Measurements from ENCODE around the gene ZNF579. TPM values are rescaled to one million over a fixed set of nuclear protein-coding genes. Genes with fewer than 3 reads are reported as not detected.

ZNF579 gene
- total and polyA plus RNA-seq, 9 of the 15 experiments (the other 6 are each of a cell fraction or from before 2014, with no cell fraction given) = 0.06 to 15.9 (median 1.6) TPM

DNA sequence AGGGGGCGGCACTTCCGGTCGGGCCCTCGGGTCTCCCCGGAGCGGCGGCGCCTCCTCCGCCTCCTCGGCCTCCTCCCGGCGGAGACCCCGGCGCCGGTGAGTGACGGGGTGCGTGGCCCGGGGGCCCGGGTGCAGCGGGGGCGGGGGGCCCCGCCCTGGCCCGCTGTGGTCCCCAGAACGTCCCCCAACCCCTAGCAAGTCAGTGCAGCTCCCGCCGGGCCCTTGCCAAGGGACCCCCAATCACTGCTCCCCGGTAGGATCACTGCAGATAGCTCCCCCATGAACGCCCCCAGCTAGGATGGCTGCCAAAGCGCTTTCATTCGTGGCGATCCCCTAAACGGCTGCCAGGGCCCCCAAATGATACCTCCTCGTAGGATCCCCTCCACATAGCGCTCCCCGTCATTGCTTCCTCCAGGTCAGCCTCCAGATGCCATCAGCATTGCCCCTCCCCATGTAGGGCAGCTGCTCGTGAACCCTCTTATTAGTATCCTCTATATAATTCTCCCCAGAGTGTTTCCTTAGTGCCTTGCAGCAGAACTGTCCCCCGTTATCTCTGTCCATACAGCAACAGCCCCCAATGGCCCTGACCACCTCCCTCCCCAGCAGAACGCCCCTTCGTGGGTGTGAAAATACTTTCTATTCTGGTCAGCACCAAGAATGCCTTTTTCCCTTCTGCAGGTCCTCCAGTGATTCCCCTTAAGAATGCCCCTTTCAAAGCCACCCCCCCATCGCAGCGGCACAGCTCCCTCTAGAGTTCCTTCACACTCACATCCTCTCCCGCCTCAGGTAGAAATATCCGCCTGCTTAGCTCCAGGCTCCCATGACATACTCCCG, 25.2 kb upstream of the ZNF579 start, which contains the start of gene ZNF865 (continued):
- peak; percentile 14 for TF ChIP-seq TAF1 (IDR thresholded peaks at IDR 0.05; ENCODE audit: control insufficient read depth, extremely low read depth, insufficient read depth, low read length, severe bottlenecking)
- TF ChIP-seq, protein P1, sequence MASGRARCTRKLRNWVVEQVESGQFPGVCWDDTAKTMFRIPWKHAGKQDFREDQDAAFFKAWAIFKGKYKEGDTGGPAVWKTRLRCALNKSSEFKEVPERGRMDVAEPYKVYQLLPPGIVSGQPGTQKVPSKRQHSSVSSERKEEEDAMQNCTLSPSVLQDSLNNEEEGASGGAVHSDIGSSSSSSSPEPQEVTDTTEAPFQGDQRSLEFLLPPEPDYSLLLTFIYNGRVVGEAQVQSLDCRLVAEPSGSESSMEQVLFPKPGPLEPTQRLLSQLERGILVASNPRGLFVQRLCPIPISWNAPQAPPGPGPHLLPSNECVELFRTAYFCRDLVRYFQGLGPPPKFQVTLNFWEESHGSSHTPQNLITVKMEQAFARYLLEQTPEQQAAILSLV (tag; IDR thresholded peaks at IDR 0.05) = no peak
- no peak for TF ChIP-seq MAFF (IDR thresholded peaks at IDR 0.05; ENCODE audit: low read length)
- TF ChIP-seq, protein P2, sequence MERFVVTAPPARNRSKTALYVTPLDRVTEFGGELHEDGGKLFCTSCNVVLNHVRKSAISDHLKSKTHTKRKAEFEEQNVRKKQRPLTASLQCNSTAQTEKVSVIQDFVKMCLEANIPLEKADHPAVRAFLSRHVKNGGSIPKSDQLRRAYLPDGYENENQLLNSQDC (CRISPR knock-in tag; IDR thresholded peaks at IDR 0.05) = no peak
- no peak for TF ChIP-seq MCM3 (IDR thresholded peaks at IDR 0.05)
- TF ChIP-seq ZNF778 (CRISPR knock-in tag; IDR thresholded peaks at IDR 0.05) = no peak
- TF ChIP-seq TEAD4 (IDR thresholded peaks at IDR 0.05; ENCODE audit: low read length) = peak; percentile 37
- TF ChIP-seq TEAD4 (CRISPR knock-in tag; IDR thresholded peaks at IDR 0.05; ENCODE audit: borderline replicate concordance) = no peak
- TF ChIP-seq ZBTB17 (CRISPR knock-in tag; IDR thresholded peaks at IDR 0.05) = no peak
- no peak for TF ChIP-seq DMBX1 (CRISPR knock-in tag; IDR thresholded peaks at IDR 0.05; ENCODE audit: borderline replicate concordance)
- TF ChIP-seq NCOR1 (IDR thresholded peaks at IDR 0.05) = no peak
- TF ChIP-seq, protein P3, sequence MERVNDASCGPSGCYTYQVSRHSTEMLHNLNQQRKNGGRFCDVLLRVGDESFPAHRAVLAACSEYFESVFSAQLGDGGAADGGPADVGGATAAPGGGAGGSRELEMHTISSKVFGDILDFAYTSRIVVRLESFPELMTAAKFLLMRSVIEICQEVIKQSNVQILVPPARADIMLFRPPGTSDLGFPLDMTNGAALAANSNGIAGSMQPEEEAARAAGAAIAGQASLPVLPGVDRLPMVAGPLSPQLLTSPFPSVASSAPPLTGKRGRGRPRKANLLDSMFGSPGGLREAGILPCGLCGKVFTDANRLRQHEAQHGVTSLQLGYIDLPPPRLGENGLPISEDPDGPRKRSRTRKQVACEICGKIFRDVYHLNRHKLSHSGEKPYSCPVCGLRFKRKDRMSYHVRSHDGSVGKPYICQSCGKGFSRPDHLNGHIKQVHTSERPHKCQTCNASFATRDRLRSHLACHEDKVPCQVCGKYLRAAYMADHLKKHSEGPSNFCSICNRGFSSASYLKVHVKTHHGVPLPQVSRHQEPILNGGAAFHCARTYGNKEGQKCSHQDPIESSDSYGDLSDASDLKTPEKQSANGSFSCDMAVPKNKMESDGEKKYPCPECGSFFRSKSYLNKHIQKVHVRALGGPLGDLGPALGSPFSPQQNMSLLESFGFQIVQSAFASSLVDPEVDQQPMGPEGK (CRISPR knock-in tag; IDR thresholded peaks at IDR 0.05; ENCODE audit: borderline replicate concordance) = no peak
- TF ChIP-seq, protein P4, sequence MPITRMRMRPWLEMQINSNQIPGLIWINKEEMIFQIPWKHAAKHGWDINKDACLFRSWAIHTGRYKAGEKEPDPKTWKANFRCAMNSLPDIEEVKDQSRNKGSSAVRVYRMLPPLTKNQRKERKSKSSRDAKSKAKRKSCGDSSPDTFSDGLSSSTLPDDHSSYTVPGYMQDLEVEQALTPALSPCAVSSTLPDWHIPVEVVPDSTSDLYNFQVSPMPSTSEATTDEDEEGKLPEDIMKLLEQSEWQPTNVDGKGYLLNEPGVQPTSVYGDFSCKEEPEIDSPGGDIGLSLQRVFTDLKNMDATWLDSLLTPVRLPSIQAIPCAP (CRISPR knock-in tag; IDR thresholded peaks at IDR 0.05; ENCODE audit: borderline replicate concordance) = no peak
- 0 out of 2 replicates have a peak, but pooled peaks have one; percentile 43 for TF ChIP-seq MYC (IDR thresholded peaks at IDR 0.05; ENCODE audit: low read depth, low read length)
- no peak for TF ChIP-seq MYC (CRISPR knock-in tag; IDR thresholded peaks at IDR 0.05; ENCODE audit: borderline replicate concordance, low read depth)
- no peak for TF ChIP-seq NCOA2 (IDR thresholded peaks at IDR 0.05; ENCODE audit: partially characterized antibody in 2 of 2)
- TF ChIP-seq ZNF175 (CRISPR knock-in tag; IDR thresholded peaks at IDR 0.05; ENCODE audit: low read depth) = no peak
- no peak for TF ChIP-seq TAL1 (IDR thresholded peaks at IDR 0.05)
- no peak for TF ChIP-seq MECOM (CRISPR knock-in tag; IDR thresholded peaks at IDR 0.05)
- peak; percentile 0 for TF ChIP-seq POU5F1 (IDR thresholded peaks at IDR 0.05; ENCODE audit: borderline replicate concordance, low read depth, low read length, partially characterized antibody)
- TF ChIP-seq CCAR2 (IDR thresholded peaks at IDR 0.05; ENCODE audit: low read depth, low read length) = no peak
- no peak for TF ChIP-seq NFATC3 (IDR thresholded peaks at IDR 0.05)
- no peak for TF ChIP-seq SRSF9 (IDR thresholded peaks at IDR 0.05; ENCODE audit: borderline replicate concordance, low read depth, low read length)

All from K562 (cell line).